ENCODE results near the gene GMPR.

GMPR gene

GRCh38 chr6:16238057-16238962, at the start of gene GMPR:
Gene GMPR (plus strand): TSS chr6:16238587. CDS start chr6:16238694, 107 bp downstream.
- no peak for DNase-seq (ENCODE audit: low read depth, low spot score)

GRCh38 chr6:16190214-16190613, 48.2 kb upstream of the GMPR start:
- DNase-seq (ENCODE audit: low read depth, low spot score), result no peak

GRCh38 chr6:16196260-16196983, 42.0 kb upstream of the GMPR start:
- no peak for DNase-seq (ENCODE audit: low read depth, low spot score)

GRCh38 chr6:16196984-16197546, 41.3 kb upstream of the GMPR start:
- DNase-seq (ENCODE audit: low read depth, low spot score), result no peak

GRCh38 chr6:16198061-16198705, 40.2 kb upstream of the GMPR start:
- DNase-seq (ENCODE audit: low read depth, low spot score), result no peak

GRCh38 chr6:16199804-16200203, 38.6 kb upstream of the GMPR start:
- DNase-seq (ENCODE audit: low read depth, low spot score), result no peak

GRCh38 chr6:16200321-16200883, 38.0 kb upstream of the GMPR start:
- DNase-seq (ENCODE audit: low read depth, low spot score), result no peak

GRCh38 chr6:16201706-16202105, 36.7 kb upstream of the GMPR start:
- no peak for DNase-seq (ENCODE audit: low read depth, low spot score)

- no peak for DNase-seq (ENCODE audit: low read depth, low spot score)
Measured at GRCh38 chr6:16204653-16205376, 33.6 kb upstream of the GMPR start.

GRCh38 chr6:16205377-16206144, 32.8 kb upstream of the GMPR start:
- no peak for DNase-seq (ENCODE audit: low read depth, low spot score)

GRCh38 chr6:16206595-16207037, 31.8 kb upstream of the GMPR start:
- DNase-seq (ENCODE audit: low read depth, low spot score), result no peak

GRCh38 chr6:16208989-16209388, 29.4 kb upstream of the GMPR start:
- DNase-seq (ENCODE audit: low read depth, low spot score), result no peak

- DNase-seq (ENCODE audit: low read depth, low spot score), result no peak
Measured at GRCh38 chr6:16209539-16209938, 28.8 kb upstream of the GMPR start.

GRCh38 chr6:16212276-16212675, 26.1 kb upstream of the GMPR start:
- DNase-seq (ENCODE audit: low read depth, low spot score), result no peak

- no peak for DNase-seq (ENCODE audit: low read depth, low spot score)
Measured at GRCh38 chr6:16216501-16217155, 21.8 kb upstream of the GMPR start.

GRCh38 chr6:16217156-16217721, 21.1 kb upstream of the GMPR start:
- DNase-seq (ENCODE audit: low read depth, low spot score), result no peak

- no peak for DNase-seq (ENCODE audit: low read depth, low spot score)
Measured at GRCh38 chr6:16222826-16223225, 15.6 kb upstream of the GMPR start.

GRCh38 chr6:16223362-16223761, 15.0 kb upstream of the GMPR start:
- DNase-seq (ENCODE audit: low read depth, low spot score), result no peak

- DNase-seq (ENCODE audit: low read depth, low spot score), result no peak
Measured at GRCh38 chr6:16224409-16224808, 14.0 kb upstream of the GMPR start.

Measured in iPS DF 19.7 (cell line).